HG03064 (cell line): Measurements from ENCODE around the gene CRELD1.
"Not testable (repeated sequence)": the region's sequence is repeated elsewhere in the genome, so short reads cannot be mapped to it uniquely, and the experiment has no call there.

Experiments
- ATAC-seq: cut with Tn5 transposase; IDR thresholded peaks from one replicate; pipeline ENCODE4 v1.9.1; 2021; ENCODE audit warnings: low read depth; ENCODE audit not compliant: unreplicated experiment

CRELD1 gene, protein sequence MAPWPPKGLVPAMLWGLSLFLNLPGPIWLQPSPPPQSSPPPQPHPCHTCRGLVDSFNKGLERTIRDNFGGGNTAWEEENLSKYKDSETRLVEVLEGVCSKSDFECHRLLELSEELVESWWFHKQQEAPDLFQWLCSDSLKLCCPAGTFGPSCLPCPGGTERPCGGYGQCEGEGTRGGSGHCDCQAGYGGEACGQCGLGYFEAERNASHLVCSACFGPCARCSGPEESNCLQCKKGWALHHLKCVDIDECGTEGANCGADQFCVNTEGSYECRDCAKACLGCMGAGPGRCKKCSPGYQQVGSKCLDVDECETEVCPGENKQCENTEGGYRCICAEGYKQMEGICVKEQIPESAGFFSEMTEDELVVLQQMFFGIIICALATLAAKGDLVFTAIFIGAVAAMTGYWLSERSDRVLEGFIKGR

DNA sequence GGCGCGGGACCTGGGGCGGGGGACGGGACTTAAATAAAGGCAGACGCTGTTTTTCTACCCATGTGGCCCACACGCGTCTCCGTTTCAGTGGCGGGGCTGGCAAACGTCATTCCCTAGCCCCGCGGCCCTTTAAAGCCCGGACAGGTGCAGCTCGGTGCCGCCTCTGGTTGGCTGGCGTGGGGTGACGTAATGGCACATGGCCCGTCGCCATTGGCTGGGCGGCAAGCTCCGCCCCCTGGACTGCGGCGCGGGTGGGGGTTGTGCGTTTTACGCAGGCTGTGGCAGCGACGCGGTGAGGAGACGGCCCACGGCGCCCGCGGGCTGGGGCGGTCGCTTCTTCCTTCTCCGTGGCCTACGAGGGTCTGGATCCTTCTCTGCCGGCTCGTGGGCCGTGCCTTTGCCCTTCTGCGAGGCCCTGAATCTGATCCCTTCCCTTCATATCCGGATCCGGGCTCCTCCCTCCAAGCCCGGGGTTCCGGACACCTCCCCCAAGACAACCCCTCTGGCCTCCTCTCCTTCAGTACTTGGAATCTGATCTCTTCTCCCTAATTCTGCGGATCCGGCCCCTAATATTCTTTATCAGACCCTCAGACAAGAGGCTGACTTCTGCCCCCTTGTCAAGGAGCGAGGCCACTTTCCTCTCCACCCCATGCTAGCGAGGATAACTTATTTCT is at the start of gene CRELD1:
Gene CRELD1, plus strand, starts transcription at position 274 of the 674 bp plus-strand sequence. CDS start 605 bp downstream, outside the sequence.
- ATAC-seq, result peak; percentile 86

DNA sequence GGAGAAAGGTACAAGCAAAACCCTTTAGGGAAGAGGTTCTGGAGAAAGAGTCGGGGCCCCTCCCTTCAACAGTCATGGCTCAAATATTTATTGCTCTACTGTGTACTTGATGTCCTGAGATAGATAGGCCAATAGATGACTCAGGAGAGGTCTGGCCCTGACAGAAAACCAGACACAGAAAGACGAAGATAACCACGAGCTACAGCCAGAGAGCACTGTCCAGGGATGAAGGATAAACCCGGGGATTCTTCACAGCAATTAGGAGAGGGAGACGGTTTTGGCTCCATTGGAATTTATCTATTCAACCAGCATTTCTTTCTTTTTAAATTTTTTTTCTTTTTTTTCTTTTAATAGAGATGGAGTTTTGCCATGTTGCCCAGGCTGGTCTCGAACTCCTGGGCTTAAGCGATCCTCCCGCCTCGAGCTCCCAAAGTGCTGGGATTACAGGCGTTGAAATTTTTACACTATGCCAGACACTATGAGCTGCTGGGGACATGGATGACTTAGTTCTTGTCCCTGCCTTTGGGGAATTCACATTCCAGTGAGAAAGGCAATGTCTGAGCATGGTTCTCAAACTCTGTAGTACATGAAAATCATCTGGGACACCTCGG is 49.0 kb upstream of the CRELD1 start:
- ATAC-seq, result no peak

DNA sequence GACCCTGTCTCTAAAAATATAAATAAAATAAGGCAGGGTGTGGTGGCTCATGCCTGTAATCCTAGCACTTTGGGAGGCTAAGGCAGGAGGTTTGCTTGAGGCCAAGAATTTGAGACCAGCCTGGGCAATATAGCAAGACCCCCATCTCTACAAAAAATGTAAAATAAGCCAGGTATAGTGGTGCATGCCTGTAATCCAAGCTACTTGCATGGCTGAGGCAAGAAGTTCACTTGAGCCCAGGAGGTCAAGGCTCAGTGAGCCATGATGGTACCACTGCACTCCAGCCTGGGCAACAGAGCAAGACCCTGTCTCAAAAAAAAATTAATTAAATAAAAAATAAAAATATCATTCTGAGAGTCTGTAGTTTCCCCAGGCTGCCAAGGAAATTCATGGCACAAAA is 47.3 kb upstream of the CRELD1 start:
- no peak for ATAC-seq

DNA sequence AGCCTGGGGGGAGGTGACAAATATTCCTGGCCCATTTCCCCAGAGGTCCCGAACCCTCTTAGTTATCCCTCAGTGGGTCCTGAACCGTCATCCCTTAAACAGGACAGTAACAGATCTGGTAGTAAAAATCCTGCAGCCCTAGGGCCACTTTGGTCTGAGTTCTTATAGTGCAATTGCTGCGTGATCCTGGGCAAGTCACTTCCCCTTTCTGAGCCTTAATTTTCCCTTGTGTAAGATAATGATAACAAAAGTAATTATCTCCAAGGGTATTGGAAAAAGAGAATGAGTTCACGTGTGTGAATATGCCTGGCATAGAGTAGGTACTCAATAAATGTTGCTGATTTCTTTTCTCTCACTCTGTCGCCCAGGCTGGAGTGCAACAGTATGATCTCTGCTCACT is 46.2 kb upstream of the CRELD1 start:
- ATAC-seq, result no peak

DNA sequence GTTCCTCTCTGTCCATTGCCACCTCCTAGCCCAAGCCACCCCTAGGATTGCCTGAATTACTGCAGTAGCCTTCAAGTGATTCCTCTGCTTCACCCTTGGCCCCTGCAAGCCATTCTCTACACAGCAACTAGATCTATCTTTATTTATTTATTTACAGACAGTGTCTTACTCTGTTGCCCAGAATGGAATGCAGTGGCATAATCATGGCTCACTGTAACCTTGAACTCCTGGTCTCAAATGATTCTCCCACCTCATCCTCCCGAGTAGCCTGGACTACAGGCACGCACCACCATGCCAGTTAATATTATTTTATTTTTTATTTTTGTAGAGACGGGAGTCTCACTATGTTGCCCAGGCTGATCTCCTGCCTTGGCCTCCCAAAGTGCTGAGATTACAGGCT is 45.1 kb upstream of the CRELD1 start:
- no peak for ATAC-seq

DNA sequence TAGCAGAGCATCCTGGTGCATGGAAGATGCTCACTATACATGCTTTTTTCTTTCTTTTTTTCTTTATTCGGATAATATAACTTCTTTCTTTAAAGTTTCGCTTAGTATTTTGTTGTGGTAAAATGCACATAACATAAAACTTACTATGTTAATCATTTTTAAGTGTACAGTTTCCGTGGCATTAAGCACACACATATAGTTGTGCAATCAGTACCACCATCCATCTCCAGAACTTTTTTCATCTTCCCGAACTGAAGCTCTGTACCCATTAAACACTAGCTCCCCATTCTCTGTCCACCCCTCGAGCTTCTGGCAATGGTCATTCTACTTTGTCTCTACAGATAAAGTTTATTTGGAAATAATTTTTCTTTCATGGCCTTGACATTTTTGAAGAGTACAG is 44.2 kb upstream of the CRELD1 start:
- no peak for ATAC-seq

DNA sequence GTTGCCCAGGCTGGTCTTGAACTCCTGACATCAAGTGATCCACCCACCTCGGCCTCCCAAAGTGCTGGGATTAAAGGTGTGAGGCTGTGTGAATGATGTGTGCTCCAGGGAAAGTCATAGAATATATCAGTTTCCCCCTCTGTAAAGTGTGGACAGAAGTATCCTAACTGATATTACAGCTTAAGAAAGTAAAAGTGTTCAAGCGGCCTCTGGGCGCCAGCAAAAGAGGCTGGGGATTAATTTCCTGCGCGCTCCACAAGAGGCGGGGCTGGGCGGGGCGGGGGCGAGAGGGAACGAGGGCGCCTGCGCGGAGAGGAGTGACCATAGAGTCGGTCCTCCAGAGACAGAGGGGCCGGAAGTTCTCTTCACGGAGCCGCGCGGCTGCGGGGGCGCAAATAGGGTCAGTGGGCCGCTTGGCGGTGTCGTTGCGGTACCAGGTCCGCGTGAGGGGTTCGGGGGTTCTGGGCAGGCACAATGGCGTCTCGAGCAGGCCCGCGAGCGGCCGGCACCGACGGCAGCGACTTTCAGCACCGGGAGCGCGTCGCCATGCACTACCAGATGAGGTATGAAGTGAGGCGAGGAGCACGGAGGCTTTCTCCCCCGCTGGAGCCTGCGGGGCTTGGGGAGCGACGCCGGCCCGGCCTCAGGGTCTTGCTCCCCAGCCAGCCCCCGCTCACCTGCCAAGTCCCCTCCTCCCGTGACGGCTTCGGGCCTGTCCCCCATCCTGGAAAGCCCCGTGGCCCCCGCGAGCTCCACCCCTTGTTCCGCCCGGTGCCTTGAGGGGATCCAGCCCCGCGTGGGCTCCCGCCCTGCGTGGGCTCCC is 43.2 kb upstream of the CRELD1 start, which contains the start of gene JAGN1:
Gene JAGN1, plus strand, starts transcription at position 362 of the 823 bp plus-strand sequence. Its CDS starts 113 bp downstream, at position 475.
- ATAC-seq, result peak; percentile 58

DNA sequence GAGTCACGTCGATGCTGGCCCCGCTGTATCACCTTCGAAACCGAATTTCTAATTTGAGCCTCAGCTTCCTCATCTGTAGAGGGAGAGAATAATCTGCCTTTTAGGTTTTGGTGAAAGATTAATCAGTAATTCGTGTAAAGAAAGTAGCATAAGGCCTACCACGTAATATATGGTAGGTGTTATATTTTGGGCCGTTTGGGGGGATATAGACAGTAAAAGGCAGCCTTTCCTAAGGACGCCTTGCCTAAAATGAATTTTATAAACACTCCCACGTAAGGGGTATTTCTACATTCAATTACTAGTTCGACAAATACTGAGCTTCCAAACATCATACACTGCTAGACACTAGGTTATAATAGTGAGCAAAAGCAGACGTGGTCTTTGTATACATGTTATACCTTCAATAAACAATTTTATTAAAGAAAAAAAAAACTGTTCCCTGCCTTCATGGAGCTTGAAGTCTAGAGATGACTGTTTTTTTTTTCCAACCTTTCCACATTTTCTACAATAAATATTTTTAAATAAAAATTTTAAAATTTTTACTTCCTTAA is 42.5 kb upstream of the CRELD1 start:
- ATAC-seq, result no peak

DNA sequence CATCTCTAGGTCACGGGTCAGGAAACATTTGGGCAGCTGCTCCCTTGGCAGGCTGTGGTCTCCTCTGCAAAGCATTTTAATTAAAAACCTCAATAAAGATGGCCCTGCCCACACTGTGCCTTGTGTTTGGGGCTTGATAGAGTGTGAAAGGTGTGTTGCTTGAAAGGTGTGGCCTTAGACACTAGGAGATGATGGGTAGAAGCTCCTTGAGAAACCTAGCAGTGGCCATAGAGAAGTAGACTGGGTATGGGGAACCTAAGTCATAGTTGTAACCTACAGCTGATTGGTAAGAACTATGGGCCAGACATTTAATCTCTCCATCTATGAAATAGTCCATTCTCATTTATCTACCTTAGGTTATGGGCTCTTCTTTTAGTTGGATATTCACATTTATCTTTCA is 39.9 kb upstream of the CRELD1 start:
- ATAC-seq, result no peak

DNA sequence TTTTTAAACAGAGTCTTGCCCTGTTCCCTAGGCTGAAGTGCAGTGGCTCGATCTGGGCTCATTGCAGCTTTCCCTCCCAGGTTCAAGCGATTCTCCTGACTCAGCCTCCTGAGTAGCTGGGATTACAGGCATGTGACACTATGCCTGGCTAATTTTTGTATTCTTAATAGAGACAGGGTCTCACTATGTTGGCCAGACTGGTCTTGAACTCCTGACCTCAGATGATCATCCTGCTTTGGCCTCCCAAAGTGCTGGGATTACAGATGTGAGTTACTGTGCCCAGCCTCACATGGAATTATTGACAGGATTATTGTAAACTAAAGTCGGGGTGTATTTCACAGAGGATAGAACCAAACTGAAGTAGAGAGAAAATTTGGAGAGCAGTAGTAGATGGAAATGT is 37.9 kb upstream of the CRELD1 start:
- ATAC-seq, result not testable (repeated sequence)

DNA sequence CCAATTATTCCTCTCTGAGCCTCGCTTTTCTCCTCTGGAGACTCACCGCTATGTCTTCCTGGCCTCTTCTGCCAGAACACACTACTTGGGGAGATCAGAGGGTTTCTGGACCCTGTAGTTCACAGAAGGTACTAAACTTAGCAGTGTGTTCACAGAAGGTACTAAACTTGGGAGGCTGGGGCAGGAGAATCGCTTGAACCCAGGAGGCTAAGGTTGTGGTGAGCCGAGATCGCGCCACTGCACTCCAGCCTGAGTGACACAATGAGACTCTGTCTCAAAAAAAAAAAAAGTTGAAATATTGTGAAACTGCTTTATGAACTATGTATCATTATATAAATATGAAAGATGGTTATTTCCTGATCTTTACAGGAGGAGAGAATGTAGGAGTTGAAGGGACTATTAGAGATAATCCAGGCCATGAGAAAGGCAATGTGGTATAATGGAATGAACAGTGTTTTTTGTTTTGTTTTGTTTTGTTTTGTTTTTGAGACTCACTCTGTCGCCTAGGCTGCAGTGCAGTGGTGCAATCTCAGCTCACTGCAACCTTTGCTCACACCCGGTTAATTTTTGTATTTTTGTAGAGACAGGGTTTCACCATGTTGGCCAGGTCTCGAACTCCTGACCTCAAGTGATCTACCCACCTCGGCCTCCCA is 36.8 kb upstream of the CRELD1 start:
- not testable (repeated sequence) for ATAC-seq

DNA sequence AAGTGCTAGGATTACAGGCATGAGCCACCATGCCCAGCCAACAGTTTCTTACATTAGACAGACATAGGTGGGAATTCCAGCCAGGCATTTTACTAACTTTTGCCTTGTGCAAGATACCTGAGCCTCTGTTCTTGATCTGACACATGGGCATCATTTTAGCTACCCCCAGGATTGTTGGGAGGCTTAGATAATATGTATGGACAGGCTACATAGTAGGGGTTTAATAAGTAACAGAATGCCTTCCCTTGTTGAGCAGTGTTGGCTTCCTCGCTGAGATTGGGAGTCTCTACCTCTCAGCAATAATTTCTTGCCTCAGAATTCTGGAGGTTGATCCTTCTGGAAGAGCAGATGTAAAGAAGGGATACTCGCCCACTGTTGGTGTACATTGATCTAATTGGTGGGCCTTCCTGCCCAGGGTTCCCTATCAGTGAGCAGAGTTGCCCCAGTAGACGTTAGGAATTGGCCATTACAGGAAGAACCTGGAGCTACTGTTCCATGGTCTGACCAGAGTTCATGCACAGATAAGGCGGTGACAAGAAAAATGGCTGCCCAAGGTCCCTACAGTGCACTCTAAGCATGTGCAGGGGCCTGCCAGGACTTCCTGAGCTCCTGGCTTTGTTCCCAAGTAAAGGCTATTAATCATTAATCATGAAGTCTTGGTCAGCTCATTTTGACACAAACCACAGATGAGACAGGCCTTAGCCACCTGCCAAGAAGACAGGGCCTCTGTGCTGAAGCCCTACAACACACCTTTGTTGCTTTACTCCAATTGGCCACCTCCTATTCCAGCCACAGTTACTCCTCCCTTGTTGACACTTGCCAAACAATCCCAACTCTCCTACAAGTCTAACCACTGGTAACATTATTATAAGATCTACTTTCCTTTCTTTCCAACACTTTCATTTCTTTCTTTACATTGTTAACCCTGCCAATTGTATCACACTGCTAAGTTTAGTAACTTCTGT is 35.9 kb upstream of the CRELD1 start:
- peak; percentile 53 for ATAC-seq

DNA sequence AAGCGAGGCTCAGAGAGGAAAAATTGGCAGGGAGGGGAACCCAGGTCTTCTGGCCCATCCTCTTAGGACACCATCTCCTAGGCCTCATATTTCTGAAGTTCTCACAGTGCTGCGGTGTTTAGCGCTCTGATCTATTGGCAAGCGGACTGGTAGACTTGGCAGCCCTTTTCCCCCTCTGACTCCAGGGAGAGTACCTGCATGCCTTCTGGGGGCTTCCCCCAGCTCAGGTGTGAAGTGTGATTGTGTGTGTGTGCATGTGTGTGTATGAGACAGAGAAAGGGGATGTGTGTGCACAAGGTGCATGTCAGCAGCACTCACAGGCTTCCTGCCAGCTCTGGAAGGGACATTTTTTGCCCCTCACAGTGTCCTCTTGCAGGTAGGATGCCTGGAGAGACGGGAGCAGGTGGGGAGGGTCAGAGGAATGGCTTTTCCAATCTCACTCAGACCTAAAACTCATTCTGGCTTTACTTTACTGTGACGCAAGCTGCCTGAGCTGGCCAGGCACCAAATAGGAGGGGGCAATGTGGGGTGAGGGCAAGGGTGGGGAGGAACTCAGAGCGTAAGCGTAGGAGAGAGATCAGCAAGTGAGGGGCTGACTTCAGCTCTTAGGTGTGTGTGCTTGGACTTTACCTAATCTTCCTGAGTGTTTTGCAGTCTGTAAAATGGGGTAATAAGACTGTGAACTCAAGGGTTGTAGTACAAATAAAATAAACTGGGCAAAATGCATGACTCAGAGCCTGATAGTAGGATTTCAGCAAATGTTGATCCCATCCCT is 35.0 kb upstream of the CRELD1 start:
- no peak for ATAC-seq

DNA sequence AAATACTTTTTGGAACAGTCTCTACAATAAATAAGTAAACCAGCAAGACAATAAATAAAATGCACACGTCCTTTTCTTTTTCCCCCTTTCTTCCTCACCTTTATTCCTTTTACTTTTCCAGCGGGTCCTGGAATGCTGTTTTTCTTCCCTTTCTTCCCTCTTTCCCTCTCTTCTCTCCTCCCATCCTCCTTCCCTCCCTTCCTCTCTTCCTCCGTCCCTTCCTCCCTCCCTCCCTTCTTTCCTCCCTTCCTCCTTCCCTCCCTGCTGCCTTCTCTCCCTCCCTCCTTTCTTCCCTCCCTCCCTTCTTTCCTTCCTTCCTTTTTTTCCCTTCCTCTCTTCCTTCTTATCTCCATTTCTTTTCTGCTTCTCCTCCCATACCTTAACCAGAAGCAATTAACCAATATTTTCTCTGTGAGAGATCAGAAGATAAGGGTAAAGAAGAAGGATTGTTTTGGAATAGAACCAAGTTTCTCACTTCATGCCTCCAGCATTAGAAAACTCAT is 34.3 kb upstream of the CRELD1 start:
- no peak for ATAC-seq

DNA sequence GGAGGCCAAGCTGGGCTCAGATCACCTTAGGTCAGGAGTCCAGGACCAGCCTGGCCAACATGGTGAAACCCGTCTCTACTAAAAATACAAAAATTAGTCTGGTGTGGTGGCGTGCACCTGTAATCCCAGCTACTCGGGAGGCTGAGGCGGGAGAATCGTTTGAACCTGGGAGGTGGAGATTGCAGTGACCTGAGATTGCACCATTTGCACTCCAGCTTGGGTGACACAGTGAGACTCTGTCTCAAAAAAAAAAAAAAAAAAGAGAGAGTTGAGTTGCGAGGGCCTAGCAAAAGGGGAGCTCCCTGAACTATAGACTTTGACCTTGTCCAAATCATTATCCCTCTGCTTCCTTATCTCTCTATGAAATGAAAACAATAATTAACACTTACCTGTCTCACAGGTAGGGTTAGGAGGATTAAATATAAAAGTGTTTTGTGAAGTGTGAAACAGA is 32.6 kb upstream of the CRELD1 start:
- not testable (repeated sequence) for ATAC-seq

DNA sequence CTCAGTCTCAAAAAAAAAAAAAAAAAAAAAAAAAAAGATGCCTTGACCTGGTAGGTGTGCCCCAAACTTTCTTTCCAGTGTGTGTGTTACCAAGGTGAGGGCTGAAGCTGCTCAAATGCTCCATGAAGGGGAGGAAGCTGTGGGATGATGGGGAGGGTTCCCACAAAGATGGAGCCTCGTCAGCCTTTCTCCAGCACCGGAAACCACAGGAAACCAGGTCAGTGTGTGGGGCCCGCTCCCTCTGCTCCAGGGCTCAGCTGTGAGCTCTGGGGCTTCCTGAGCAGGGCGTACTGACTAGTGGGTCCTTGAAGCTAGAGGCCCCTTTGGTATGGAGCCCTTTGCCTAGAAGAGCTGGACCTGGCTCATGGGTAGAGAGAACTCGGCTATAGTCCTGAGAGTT is 31.7 kb upstream of the CRELD1 start:
- no peak for ATAC-seq

DNA sequence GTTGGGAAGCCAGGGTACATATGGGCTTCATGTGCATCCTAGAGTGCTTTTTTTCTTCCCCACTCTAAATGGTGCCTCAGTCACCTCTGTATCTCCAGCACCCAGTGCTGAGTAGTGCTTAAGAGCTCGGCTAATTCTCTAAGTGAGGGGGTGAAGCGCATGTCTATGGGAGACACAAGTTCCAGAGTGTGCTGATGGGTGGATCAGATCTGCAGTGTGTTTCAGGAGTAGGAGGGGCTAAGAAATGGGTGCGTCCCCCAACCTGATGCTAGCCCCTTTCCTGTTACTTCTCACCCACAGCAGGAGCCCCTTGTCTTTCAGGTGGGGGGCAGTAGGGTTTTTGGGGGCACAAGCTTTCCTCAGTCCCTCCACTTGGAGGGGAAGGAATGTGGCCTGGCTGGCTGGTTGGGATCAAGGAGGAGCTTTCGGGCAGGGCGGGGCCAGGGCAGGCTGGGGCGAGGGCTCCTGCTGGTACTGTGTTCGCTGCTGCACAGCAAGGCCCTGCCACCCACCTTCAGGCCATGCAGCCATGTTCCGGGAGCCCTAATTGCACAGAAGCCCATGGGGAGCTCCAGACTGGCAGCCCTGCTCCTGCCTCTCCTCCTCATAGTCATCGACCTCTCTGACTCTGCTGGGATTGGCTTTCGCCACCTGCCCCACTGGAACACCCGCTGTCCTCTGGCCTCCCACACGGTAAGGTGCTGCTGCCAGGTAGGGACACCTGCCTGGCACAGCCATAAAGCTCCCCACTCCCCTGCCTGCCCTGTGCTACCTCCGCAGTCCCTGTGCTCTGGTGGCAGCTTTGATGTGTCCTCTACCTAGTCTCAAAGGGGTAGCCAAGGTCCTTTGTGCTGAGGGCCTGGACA is 31.0 kb upstream of the CRELD1 start, which contains the start of gene IL17RE:
Gene IL17RE, plus strand, starts transcription at position 477 of the 866 bp plus-strand sequence. Its CDS starts 85 bp downstream, at position 562.
- ATAC-seq, result no peak
